HG02973 (cell line): ENCODE data around the gene SCEL.
"Not testable (repeated sequence)": the region's sequence is repeated elsewhere in the genome, so short reads cannot be mapped to it uniquely, and the experiment has no call there.

Experiments
- ATAC-seq: cut with Tn5 transposase; IDR thresholded peaks from one replicate; pipeline ENCODE4 v1.9.1; 2021; ENCODE audit warnings: moderate library complexity; ENCODE audit not compliant: unreplicated experiment

The SCEL gene, protein sequence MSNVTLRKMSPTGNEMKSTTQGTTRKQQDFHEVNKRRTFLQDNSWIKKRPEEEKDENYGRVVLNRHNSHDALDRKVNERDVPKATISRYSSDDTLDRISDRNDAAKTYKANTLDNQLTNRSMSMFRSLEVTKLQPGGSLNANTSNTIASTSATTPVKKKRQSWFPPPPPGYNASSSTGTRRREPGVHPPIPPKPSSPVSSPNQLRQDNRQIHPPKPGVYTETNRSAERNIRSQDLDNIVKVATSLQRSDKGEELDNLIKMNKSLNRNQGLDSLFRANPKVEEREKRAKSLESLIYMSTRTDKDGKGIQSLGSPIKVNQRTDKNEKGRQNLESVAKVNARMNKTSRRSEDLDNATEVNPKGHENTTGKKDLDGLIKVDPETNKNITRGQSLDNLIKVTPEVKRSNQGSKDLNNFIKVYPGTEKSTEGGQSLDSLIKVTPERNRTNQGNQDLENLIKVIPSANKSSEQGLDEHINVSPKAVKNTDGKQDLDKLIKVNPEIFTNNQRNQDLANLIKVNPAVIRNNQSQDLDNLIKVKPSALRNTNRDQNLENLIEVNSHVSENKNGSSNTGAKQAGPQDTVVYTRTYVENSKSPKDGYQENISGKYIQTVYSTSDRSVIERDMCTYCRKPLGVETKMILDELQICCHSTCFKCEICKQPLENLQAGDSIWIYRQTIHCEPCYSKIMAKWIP

GRCh38 chr13:77535448-77535847 is at the start of gene SCEL:
TSS of gene SCEL (plus strand) at chr13:77535706. CDS start at chr13:77555876, 20,170 bp downstream.
- no peak for ATAC-seq

DNA sequence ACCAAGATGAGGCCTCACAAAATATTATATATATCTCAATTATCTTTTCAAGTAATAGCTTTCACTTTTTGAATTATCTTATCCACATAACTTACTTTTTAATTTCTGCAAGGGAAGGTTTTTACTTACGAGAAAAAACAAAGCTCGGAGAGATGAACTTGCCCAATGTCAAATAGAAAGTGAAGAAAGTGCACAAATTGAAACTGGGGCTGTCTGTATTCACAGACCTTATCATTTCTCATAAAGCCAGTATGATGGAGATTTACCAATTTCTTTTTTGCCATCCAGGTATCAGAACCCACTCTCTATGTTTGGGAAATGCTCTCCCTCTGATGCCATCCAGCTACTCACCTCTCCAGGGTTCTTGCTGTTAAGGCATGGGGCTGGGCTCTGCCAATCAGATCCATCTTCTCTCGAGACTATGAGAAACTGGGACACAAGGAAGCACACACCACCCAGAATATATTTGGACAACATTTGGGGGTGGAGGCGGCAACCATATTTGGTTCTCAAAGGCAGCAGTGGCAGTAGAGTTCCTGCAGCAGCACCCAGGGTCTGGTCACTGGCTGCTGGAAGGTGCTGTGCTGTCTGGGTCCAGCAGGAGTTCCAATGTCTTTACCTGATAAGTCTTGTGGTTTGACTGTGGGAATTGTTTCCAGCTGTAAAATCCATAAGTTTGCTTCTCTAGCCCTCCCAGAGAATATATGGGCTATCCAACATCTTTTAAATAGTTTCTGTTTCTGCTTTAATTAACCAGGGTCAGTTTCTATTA is 45.8 kb upstream of the SCEL start:
- ATAC-seq, result no peak

GRCh38 chr13:77492982-77493381 is 42.5 kb upstream of the SCEL start:
- ATAC-seq, result peak; percentile 44

DNA sequence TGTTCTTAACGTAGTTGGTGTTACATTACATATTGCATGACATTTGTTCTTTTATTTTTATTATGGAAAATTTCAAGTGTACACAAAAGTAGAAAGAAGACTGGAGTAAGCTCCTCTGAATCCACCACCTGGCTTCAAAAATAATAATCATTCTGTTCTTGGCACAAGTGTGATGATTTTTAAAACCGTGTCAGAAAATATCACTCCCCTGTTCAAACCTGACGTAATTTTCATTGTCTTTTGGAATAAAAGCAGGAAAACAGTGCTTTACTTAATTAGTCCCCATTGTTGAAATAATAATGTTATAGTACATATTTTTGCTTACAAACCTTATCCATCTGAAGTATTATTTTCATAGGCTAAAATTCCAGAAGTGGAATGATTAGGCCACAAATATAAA is 41.3 kb upstream of the SCEL start:
- no peak for ATAC-seq

DNA sequence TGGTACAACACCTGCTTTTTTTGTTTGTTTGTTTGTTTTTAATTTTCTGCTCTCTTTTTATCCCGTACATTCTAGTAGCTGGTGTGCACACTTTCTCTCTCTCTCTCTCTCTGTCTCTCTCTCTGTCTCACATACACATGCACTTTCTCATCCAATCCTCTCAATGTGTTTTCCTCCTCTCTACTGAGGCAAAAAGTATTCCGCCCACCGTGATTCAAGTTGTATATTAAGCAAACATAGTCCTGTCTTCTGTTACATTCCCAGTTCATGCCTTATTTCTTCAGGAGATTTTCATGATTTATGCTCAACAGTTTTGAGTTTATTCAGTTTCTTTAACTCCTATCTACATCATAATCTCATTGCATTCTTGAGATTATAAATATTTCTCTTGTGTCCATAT is 38.2 kb upstream of the SCEL start:
- no peak for ATAC-seq

GRCh38 chr13:77497835-77498234 is 37.7 kb upstream of the SCEL start:
- no peak for ATAC-seq

GRCh38 chr13:77502104-77502720 is 33.3 kb upstream of the SCEL start:
- ATAC-seq, result peak; percentile 89

DNA sequence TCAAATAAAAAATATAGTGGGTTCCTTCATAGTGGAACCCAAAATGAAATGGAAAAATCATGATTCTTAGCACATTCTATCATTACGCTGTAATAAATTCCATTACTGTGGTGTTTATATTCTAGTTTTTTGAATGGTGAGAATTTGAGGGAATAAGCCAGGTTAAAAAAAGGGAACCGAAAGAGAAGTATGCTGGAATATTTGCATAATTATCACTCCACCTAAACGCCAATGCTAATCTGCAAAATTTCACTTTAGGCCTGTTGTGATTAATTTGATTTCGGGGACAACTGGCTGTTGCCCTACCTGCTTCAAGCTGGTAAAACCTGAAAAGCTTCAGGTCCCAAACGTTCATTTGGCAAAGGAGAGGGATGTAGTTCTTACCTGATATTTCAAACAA is 32.1 kb upstream of the SCEL start:
- no peak for ATAC-seq

- ATAC-seq, result no peak
Observed at GRCh38 chr13:77506874-77507273, 28.6 kb upstream of the SCEL start.

DNA sequence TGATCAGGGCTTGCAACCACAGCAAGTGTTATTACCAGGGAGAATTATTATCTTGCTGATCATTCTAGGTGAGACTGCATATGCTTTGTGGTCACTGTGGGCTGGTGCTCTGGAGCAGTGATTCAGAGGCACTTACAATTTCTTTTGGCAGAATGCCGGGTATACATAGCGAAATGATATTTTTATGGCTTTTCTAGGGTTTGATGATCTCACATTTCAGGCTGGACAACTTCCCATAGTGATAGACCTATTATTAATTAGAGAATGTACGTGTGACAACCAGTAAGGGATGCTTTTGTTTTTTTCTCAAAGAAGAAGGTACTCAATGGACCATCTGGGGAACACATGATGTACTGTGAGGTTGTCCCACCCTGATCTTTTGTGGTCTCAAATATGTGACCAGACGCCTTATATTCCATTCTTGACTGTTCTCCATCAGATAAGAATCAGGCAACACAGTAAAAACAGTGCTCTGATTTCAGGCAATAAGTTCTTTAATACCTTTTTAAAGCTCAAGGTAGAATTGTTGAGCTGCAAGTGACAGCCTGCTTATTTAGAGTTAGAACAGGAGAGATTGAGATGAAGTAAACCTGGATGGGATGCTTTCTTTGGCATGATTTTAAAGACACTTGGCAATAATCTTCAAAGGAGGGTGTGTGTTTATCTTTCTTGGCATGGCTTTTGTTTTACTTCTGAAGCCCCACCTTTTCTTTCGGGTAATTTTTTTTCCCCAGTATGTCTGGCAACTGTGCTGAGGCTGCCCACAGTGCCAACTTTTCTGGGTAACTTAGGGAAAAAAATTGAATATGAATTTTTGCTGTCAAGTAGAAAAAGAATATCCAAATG is 27.4 kb upstream of the SCEL start:
- ATAC-seq, result no peak

DNA sequence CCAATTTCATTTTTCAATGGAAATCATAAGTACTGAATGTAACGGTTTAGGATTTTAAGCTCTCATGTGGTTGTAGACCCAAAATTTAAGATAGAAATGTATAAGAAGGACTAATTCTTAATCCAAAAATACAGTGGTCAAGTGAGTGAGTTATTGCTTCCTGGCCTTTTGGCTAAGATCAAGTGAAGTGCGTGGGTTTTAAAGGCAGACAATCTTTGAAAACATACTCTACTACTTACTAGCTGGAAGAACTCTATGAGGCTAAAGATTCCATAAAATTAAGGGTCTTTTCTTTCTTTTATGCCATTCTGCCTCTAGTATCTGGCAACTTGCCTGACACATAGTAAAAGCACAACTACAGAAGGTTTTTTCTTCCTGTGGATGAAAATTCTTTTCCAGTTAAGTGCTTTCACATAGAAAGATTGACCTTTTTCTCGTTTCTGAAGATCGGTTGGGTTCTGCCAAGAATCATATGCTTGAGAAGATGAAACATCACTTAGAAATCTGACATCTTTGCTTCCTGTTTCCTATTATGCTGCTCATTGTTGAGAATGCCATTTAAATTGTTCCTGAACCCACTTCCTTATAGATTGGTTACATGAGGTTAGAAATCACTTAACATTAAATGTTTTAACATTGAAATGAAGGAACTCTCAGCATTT is 26.4 kb upstream of the SCEL start:
- no peak for ATAC-seq

GRCh38 chr13:77510156-77510555 is 25.4 kb upstream of the SCEL start:
- ATAC-seq, result no peak

DNA sequence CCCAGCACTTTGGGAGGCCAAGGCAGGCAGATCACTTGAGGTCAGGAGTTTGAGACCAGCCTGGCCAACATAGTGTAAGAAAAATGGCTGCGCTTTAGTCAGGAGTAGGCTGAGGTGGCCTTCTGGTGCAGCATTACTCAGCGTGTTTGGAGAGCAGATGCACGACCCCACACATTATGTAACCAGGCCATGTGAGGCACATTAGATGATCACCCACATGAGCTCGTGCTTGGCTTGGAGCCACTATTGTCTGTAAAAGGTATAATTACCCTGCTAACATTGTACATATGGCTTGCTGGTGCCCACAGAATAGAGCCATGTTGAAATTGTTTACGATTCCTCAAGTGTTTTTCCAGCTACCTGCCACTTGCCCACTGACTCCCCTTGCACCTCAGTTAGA is 24.0 kb upstream of the SCEL start:
- ATAC-seq, result no peak

- peak; percentile 80 for ATAC-seq
Observed at GRCh38 chr13:77513719-77514335, 21.7 kb upstream of the SCEL start.

- peak; percentile 82 for ATAC-seq
Observed at GRCh38 chr13:77514336-77514726, 21.2 kb upstream of the SCEL start.

DNA sequence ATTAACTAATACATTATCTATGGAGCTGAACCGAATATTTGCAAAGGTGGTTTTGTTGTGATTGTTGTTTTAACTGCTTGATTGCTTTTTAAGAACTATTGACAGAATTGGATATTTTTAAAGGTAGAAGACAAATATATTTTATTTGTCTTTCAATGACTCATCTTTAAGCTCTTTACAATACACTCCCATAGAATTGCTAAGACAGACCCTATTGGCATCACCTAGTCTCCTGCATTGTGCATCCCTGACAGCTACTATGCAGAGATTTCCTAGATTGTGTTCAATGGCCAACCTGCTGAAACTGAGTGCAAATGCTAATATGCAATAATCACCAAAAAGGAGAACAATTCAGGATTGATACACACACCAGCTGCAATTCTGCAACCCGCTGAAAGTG is 19.7 kb upstream of the SCEL start:
- no peak for ATAC-seq

GRCh38 chr13:77516342-77516789 is 19.1 kb upstream of the SCEL start:
- ATAC-seq, result no peak

DNA sequence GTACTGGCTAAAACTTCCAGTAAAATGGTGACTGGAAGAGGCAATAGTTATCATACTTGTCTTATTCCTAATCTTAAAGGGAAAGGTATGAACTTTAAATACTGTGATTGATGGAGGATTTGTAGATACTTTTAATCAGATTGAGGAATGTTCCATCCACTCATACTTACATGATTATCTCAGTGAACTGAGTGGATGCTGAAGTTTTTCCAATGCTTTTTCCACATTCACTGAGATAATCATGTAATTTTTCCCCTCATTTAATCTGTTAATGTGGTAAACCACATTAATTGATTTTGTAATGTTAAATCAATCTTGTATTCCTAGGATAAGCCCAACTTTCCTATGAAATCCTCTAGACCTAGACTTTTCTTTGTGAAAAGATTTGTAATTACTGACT is 17.2 kb upstream of the SCEL start:
- ATAC-seq, result no peak

DNA sequence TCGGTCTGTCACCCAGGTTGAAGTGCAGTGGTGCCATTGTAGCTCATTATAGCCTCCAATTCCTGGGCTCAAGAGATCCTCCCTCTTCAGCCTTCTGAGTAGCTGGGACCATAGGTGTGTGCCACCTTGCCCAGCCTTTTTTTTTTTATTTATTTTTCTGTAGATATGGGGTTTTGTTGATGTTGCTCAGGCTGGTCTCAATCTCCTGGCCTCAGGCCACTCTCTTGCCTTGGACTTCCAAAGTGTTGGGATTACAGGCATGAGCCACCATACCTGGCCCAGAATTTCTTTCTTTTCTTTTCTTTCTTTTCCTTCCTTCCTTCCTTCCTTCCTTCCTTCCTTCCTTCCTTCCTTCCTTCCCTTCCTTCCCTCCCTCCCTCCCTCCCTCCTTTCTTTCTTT is 16.1 kb upstream of the SCEL start:
- not testable (repeated sequence) for ATAC-seq
